IMR-90 (cell line): ENCODE results near the gene YY1AP1.

Source experiments
- BHLHE40 ChIP-seq: fragments of 150-350 bp; IDR thresholded peaks from 2 replicates; pipeline ENCODE4 v1.6.1; 2016; ENCODE audit warnings: mild to moderate bottlenecking, low read depth, low read length
- CEBPB ChIP-seq: IDR thresholded peaks from 2 replicates; pipeline ENCODE4 v1.6.1; 2012; ENCODE audit warnings: low read depth, low read length, improper control_type of control experiment
- CHD1 ChIP-seq: IDR thresholded peaks from 2 replicates; pipeline ENCODE4 v1.6.1; 2012; ENCODE audit warnings: low read depth, low read length, improper control_type of control experiment
- CTCF ChIP-seq: conservative IDR thresholded peaks from 2 replicates; pipeline ENCODE4 v1.5.1; 2012; ENCODE audit warnings: mild to moderate bottlenecking, low read depth, low read length, improper control_type of control experiment
- ELK1 ChIP-seq: fragments of 150-350 bp; IDR thresholded peaks from 2 replicates; pipeline ENCODE4 v1.6.1; 2016; ENCODE audit warnings: low read depth, mild to moderate bottlenecking, low read length, moderate library complexity, borderline replicate concordance
- FOS ChIP-seq: fragments of 150-350 bp; IDR thresholded peaks from 2 replicates; pipeline ENCODE4 v1.6.1; 2016; ENCODE audit warnings: low read depth, low read length
- MXI1 ChIP-seq: IDR thresholded peaks from 2 replicates; pipeline ENCODE4 v1.6.1; 2012; ENCODE audit warnings: low read depth, mild to moderate bottlenecking, low read length, moderate library complexity, borderline replicate concordance
- NFE2L2 ChIP-seq: fragments of 150-350 bp; IDR thresholded peaks from 2 replicates; pipeline ENCODE4 v1.6.1; 2016; ENCODE audit warnings: low read depth, mild to moderate bottlenecking, low read length
- POLR2A ChIP-seq: IDR thresholded peaks from 2 replicates; pipeline ENCODE4 v1.6.1; 2012; ENCODE audit warnings: mild to moderate bottlenecking, low read depth, low read length
- RAD21 ChIP-seq: IDR thresholded peaks from 2 replicates; pipeline ENCODE4 v1.6.1; 2012; ENCODE audit warnings: low read length, improper control_type of control experiment
- RFX5 ChIP-seq: IDR thresholded peaks from 2 replicates; pipeline ENCODE4 v1.8.0; 2012; ENCODE audit warnings: low read depth, mild to moderate bottlenecking, low read length, moderate library complexity
- SMC3 ChIP-seq: fragments of 150-350 bp; IDR thresholded peaks from 2 replicates; pipeline ENCODE4 v1.6.1; 2016; ENCODE audit warnings: low read depth, mild to moderate bottlenecking, antibody characterized with exemption, low read length, moderate library complexity

GRCh38 chr1:155695072-155695471 is 6.5 kb upstream of the YY1AP1 start:
- TF ChIP-seq POLR2A (no peak), ELK1 (no peak), CTCF (no peak), MXI1 (no peak), FOS (no peak), NFE2L2 (no peak), CEBPB (no peak), RAD21 (no peak), CHD1 (no peak), BHLHE40 (no peak), SMC3 (no peak), RFX5 (no peak)
